ENCODE results near the gene RBMS3.
"Not testable (repeated sequence)": the region's sequence is repeated elsewhere in the genome, so short reads cannot be mapped to it uniquely, and the experiment has no call there.

RBMS3 gene

DNA sequence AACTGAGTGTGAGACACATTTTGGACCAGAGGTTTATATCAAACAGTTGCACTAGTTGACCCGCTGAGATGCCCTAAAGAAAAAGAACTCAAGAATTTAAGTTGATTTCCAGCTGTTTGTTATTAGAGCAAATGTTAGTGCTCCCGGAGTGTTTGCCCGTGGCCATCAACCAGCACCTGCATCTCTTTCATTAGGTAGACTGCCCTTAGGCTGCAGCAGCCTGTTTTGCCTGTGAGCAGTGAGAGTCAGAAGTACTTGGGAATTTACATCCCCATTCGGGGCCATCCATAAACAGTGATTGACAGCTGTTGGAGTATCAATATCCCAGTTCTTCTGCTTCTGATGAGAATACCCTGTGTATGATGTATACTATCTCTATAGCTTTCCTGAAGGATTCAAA lies 492.6 kb downstream of the RBMS3 start:
- no peak for DNase-seq (ENCODE audit: low read depth in 2 of 2)

DNA sequence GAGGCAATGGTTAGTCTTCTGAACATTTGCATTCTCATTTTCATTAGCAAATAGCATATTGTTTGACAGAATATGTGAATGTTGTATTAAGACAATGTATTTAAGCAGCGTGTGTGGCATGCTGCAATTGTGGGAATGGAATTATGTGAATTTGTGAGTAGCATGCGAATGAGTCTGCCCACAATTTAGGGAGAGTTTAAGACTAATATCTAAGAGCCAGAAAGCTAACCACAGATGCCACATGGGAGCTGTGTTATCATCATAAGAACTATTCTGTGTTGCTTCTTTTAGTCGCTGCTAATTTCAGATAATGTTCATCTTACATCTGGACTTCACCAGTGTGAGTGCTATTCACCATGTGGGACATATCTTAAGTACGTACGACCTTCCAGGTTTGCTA lies 494.5 kb downstream of the RBMS3 start:
- DNase-seq (ENCODE audit: low read depth in 2 of 2): no peak

DNA sequence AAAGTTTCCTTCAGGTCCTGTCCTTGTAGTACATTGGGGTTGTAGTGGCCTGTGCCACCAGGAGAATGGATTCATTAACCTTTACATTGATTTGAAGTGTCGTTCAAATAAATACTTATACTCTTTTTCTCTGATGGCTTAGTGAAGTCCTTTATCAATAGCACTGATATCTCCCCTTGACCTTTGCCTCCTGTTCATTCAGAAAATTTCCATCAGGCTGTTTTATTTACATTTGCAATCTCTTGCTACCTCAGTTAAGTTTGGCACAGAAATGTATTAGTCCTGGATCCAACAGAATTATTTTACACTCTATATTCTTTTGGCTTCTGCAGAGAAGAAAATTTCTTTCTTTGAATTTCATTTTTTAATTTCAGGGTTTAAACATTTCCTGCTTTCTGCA lies 497.0 kb downstream of the RBMS3 start:
- no peak for DNase-seq (ENCODE audit: low read depth in 2 of 2)

GRCh38 chr3:29789686-29790085 lies 508.8 kb downstream of the RBMS3 start:
- no peak for DNase-seq (ENCODE audit: low read depth in 2 of 2)

DNA sequence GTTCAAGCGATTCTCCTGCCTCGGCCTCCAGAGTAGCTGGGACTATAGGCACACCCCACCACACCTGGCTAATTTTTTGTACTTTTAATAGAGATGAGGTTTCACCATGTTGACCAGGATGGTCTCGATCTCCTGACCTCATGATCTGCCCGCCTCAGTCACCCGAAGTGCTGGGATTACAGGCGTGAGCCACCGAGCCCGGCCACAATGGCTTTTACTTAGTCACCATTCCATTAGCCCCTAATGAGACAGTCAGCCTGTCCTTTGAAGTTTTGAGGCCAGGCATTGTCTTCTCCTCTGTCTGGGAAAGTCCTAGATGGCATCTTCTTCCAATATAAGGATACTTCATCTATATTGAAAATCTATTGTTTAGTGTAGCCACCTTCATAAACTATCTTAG lies 515.9 kb downstream of the RBMS3 start:
- DNase-seq (ENCODE audit: low read depth in 2 of 2): no peak

DNA sequence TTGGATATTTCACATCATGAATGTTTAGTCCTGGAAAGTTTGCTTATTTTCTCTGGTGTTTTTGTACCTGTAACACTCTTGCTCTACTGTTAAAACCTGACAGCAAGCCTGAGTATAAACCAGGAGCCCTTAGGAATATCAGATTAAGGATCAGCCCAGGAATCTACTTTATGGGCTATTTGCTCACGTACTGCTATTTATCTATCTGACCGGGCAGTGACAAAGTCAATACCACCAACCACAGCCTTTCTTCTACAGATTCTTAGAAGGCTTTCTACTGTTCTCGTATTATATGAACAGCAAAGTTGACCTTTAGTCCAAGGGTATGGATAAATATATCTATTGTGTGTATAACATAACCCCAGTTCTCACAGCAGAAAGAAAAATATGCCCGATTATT lies 521.2 kb downstream of the RBMS3 start:
- no peak for DNase-seq (ENCODE audit: low read depth in 2 of 2)

DNA sequence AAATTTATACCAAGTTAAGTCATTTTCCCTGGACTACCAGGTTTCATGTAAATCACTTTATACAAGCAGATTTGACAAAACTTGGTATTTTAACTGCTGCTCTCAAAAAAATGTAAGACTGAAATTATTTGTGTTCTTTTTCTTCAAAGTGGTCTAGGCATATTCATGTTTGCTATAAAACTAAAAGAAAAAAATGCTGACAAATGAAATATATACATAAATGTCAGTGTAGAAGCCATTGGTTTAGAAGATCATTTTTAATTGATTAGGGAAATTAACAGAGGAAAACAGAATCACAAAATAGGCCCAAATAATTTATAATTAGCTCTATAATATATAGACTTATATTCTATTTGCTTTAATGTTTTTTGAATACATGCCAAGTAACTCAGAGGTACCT lies 523.2 kb downstream of the RBMS3 start:
- DNase-seq (ENCODE audit: low read depth in 2 of 2): no peak

DNA sequence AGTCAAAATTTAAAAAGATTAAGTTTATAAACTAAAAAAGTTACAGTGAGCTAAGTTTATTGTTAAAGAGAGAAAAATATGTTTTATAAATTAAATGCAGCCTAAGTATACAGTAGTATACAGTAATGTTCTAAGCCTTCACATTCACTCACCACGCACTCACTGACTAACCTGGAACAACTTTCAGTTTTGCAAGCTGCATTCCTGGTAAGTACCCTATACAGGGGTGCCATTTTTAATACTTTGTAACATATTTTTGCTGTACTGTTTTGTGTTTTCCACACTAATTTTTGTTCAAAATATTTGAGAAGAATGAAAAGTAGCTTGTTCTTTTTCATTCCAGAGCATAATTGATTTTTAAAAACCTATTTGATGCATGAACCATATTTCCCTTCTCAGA lies 524.9 kb downstream of the RBMS3 start:
- DNase-seq (ENCODE audit: low read depth in 2 of 2): no peak

DNA sequence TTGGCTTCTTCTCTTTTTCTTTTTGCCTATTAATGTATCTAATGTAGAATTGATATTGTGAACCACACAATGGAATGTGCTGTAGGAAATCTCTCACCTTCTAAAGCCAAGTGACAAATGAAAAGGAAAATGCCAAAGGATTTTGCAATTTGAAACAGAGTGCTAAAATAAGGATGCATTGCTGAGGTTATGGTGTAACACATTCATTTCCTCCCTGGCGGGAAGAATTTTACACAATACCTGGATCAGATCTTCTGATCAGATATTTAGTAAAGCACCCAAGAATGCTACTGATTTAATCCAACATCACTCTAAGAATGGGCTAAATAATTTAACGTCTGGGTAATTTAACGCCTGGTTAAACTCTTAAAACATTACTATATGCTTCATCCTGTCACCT lies 527.5 kb downstream of the RBMS3 start:
- DNase-seq (ENCODE audit: low read depth in 2 of 2): not testable (repeated sequence)

GRCh38 chr3:29822071-29822470 lies 541.2 kb downstream of the RBMS3 start:
- DNase-seq (ENCODE audit: low read depth in 2 of 2): no peak

GRCh38 chr3:29823233-29823632 lies 542.4 kb downstream of the RBMS3 start:
- DNase-seq (ENCODE audit: low read depth in 2 of 2): no peak

DNA sequence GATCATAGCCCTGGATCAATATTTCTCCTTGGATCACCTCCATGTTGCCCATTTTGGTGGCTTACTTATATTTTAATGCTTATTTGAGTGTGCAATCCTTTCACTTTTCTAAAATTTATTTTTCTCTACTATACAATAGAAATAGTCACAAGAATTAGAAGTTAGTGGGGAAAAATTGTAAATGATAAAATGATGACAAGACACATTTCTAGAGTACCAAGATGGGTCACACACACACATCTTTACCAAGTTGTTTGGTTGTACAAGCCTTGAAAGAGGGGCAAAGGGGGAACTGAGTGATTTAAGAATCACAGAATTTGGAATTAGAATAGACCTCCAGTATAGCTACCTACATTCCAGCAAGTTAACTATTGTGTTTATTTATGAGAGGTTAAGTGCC lies 545.8 kb downstream of the RBMS3 start:
- no peak for DNase-seq (ENCODE audit: low read depth in 2 of 2)

- no peak for DNase-seq (ENCODE audit: low read depth in 2 of 2)
These were observed 546.9 kb downstream of the RBMS3 start for GRCh38 chr3:29827756-29828155.

DNA sequence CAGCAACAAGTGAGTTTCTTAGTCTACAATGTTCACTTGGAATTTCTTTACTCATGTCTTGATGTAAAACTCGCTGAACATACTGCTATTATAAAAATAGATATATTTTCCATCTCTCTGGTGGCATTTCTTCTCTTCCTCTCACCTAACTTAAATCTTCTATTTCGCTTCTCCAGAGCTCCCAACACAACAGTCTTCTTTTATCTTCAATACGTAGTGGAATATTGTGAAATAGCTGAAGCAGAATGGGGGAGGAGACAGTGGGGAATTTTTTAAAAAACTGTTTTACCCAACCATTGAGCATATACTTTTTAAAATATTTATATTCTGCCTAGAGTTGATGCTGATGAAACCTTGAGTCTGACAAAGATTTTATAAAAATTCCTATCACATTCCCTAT lies 548.5 kb downstream of the RBMS3 start:
- no peak for DNase-seq (ENCODE audit: low read depth in 2 of 2)

DNA sequence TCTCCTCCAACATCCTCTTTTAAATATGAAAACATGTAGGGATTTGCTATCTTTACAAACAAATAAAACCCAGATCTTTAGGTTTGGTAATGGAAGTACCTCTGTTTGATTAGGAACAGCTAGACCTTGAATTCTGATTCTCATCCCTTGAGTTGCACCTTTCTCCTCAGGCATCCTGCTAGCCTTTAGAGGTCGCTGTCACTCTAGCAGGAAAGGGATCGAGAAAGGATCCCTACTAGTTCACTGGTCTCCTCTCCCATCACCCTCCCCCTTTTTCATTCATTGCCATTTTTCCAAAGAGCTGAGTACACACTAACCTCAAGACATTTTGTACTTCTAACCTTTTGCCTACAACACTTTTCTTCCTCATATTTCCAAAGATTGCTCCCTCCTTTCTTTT lies 569.8 kb downstream of the RBMS3 start:
- DNase-seq (ENCODE audit: low read depth in 2 of 2): no peak

GRCh38 chr3:29852767-29853166 lies 571.9 kb downstream of the RBMS3 start:
- DNase-seq (ENCODE audit: low read depth in 2 of 2): no peak

- DNase-seq (ENCODE audit: low read depth in 2 of 2): no peak
These were observed 573.0 kb downstream of the RBMS3 start for GRCh38 chr3:29853841-29854397.

- no peak for DNase-seq (ENCODE audit: low read depth in 2 of 2)
These were observed 574.0 kb downstream of the RBMS3 start for GRCh38 chr3:29854821-29855220.

- DNase-seq (ENCODE audit: low read depth in 2 of 2): no peak
These were observed 578.9 kb downstream of the RBMS3 start for GRCh38 chr3:29859726-29860270.

GRCh38 chr3:29864809-29865208 lies 583.9 kb downstream of the RBMS3 start:
- DNase-seq (ENCODE audit: low read depth in 2 of 2): no peak

DNA sequence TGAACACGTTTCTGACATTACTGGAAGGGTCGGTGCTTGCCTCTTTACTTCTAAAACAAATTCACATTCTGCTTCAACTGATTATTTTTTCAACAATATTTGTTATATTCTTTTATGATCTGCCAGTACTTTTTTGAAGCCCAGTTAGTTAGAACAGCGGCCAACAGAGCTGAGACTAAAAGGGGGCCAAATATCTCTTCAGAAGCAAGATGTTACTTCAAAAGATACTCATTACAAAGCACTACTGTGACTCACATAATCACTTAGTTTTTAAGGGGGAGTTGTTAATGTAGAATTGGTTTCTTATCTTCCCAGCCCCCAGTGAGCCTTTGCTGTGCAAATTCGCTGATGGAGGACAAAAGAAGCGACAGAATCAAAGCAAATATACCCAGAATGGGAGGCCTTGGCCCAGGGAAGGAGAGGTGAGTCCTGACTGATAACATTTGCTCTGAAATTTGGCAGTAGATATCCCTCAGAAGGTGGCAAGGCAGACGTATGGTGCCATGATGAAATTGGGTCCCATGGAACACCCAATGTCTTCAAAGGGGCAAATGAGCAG lies 587.8 kb downstream of the RBMS3 start:
- no peak for DNase-seq (ENCODE audit: low read depth in 2 of 2)

DNA sequence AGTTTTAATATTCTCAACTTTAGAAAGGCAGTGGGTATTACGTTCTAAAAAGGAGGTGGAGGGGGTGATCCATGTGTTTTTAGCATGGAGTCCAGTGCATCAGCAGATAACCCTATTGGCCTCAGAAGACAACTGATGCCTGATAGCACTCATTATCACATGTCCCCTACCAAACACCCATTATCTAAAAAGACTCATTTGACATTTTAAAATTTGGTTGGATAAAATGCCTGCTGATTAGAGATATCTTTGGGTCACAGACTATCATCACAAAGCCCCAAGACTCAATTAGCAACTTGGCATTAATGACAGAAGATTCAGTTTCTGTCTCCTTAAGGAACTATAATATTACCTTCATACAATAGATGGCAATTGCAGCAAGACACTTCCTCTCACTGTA lies 589.3 kb downstream of the RBMS3 start:
- no peak for DNase-seq (ENCODE audit: low read depth in 2 of 2)

GRCh38 chr3:29871087-29871486 lies 590.2 kb downstream of the RBMS3 start:
- DNase-seq (ENCODE audit: low read depth in 2 of 2): no peak

- DNase-seq (ENCODE audit: low read depth in 2 of 2): no peak
These were observed 599.9 kb downstream of the RBMS3 start for GRCh38 chr3:29880809-29881208.
